GM06990 (cell line): ENCODE results near the gene ZACN.

Experiments
- DNase-seq: peaks from one replicate; pipeline ENCODE4 v3.0.0-alpha.2; 2011; ENCODE audit not compliant: insufficient read length; ENCODE audit errors: extremely low read depth
- H3K27me3 ChIP-seq: replicated peaks from 2 replicates; pipeline ENCODE4 v1.6.0; 2011; ENCODE audit warnings: low read length; ENCODE audit not compliant: control insufficient read depth, insufficient read depth
- H3K36me3 ChIP-seq: 2 replicates; pipeline ENCODE4 v1.5.1; 2011; ENCODE audit warnings: low read length; ENCODE audit not compliant: control insufficient read depth, insufficient read depth
- H3K4me3 ChIP-seq: replicated peaks from 2 replicates; pipeline ENCODE4 v1.5.1; 2011; ENCODE audit warnings: low read depth, mild to moderate bottlenecking, control low read depth, low read length
- CTCF ChIP-seq: IDR thresholded peaks from 2 replicates; pipeline ENCODE4 v1.5.1; 2011; ENCODE audit warnings: low read length, control low read depth, mild to moderate bottlenecking, inconsistent platforms; ENCODE audit not compliant: insufficient read depth, poor library complexity, severe bottlenecking

Gene ZACN

GRCh38 chr17:76088041-76088867 is 9.3 kb downstream of the ZACN start:
- no peak for DNase-seq
- peaks cover 47% of the 10 kb centered on the region for H3K36me3 ChIP-seq

GRCh38 chr17:76088868-76089576 is 10.0 kb downstream of the ZACN start:
- DNase-seq = no peak
- Histone ChIP-seq H3K4me3 (no peak overlapping the region), H3K36me3 (peaks cover 45% of the 10 kb centered on the region), H3K27me3 (no peaks in the 10 kb centered on the region)
- TF ChIP-seq CTCF = no peak

More at GRCh38 chr17:76088041-76088867, 9.3 kb downstream of the ZACN start:
- no peak for TF ChIP-seq CTCF
- H3K4me3 ChIP-seq = no peak overlapping the region
- no peaks in the 10 kb centered on the region for H3K27me3 ChIP-seq

- Histone ChIP-seq H3K36me3 (peaks cover 49% of the 10 kb centered on the region), H3K4me3 (no peak overlapping the region), H3K27me3 (no peaks in the 10 kb centered on the region)
- no peak for TF ChIP-seq CTCF
- no peak for DNase-seq
Observed at GRCh38 chr17:76089680-76090516, 10.9 kb downstream of the ZACN start.

GRCh38 chr17:76090517-76091129 is 11.6 kb downstream of the ZACN start:
- no peaks in the 10 kb centered on the region for H3K27me3 ChIP-seq
- TF ChIP-seq CTCF = no peak
- DNase-seq = no peak
- peaks cover 49% of the 10 kb centered on the region for H3K36me3 ChIP-seq
- no peak overlapping the region for H3K4me3 ChIP-seq

GRCh38 chr17:76091526-76092286 is 12.7 kb downstream of the ZACN start:
- Histone ChIP-seq H3K36me3 (peaks cover 50% of the 10 kb centered on the region), H3K27me3 (no peaks in the 10 kb centered on the region), H3K4me3 (no peak overlapping the region)
- DNase-seq = no peak
- no peak for TF ChIP-seq CTCF
